Measurements from ENCODE around the gene NDUFAF2. TPM values are rescaled to one million over a fixed set of nuclear protein-coding genes. Genes with fewer than 3 reads are reported as not detected.

NDUFAF2 gene
- total and polyA plus RNA-seq, 2 experiments from 2014 or later = 31.6 to 155 TPM

- no peaks in the 10 kb centered on the region for H3K9me3 Mint-ChIP-seq
- H4K20me1 ChIP-seq (replicated peaks; ENCODE audit: insufficient read depth) = no peaks in the 10 kb centered on the region
- H2AFZ ChIP-seq = no peak overlapping the region
- H3K79me2 ChIP-seq (replicated peaks; ENCODE audit: insufficient read depth) = no peaks in the 10 kb centered on the region; the same call in 1 of the 2 replicates
- no peak overlapping the region for H3K4me3 ChIP-seq
- H3K9me2 ChIP-seq (ENCODE audit: insufficient read depth) = no peaks in the 10 kb centered on the region
- no peak overlapping the region for H3K27ac Mint-ChIP-seq
- ATAC-seq (peak; percentile 45), DNase-seq (ENCODE audit: low spot score) (peak; percentile 63)
- no peak overlapping the region for H3K4me3 Mint-ChIP-seq
- H3K27me3 Mint-ChIP-seq (ENCODE audit: insufficient read depth, low read depth, poor library complexity) = no peaks in the 10 kb centered on the region
- H3K27me3 ChIP-seq (ENCODE audit: insufficient read depth) = no peaks in the 10 kb centered on the region
- H3F3A ChIP-seq (replicated peaks; ENCODE audit: low read depth) = no peaks in the 10 kb centered on the region
- H3K4me1 ChIP-seq (ENCODE audit: insufficient read depth) = peaks cover 17% of the 10 kb centered on the region
- peaks cover 19% of the 10 kb centered on the region for H3K4me1 Mint-ChIP-seq
- no peak overlapping the region for H3K27ac ChIP-seq (ENCODE audit: low read depth)
- TF ChIP-seq CTCF (conservative IDR thresholded peaks at IDR 0.05; ENCODE audit: low read depth in 2 of 2) (peak; percentile 80 to 89), STAT1 (IDR thresholded peaks at IDR 0.05; ENCODE audit: unreplicated experiment) (no peak)
- no peaks in the 10 kb centered on the region for H3K36me3 Mint-ChIP-seq (ENCODE audit: low read depth)
- H3K36me3 ChIP-seq (ENCODE audit: insufficient read depth) = no peaks in the 10 kb centered on the region
- no peak overlapping the region for H3K4me2 ChIP-seq
These were observed 110.5 kb downstream of the NDUFAF2 start for GRCh38 chr5:61055434-61056006.

GRCh38 chr5:61059499-61059898 lies 114.5 kb downstream of the NDUFAF2 start:
- Mint-ChIP-seq H3K4me3 (no peak overlapping the region), H3K4me1 (peaks cover 9% of the 10 kb centered on the region; the same call in 2 of the 3 replicates), H3K27me3 (ENCODE audit: insufficient read depth, low read depth, poor library complexity) (no peaks in the 10 kb centered on the region), H3K27ac (no peak overlapping the region), H3K9me3 (no peaks in the 10 kb centered on the region; the same call in 2 of the 3 replicates), H3K36me3 (ENCODE audit: low read depth) (peaks cover 8% of the 10 kb centered on the region)
- Histone ChIP-seq H3K4me2 (no peak overlapping the region), H3K79me2 (replicated peaks; ENCODE audit: insufficient read depth) (no peaks in the 10 kb centered on the region; the same call in 1 of the 2 replicates), H3K27ac (ENCODE audit: low read depth) (no peak overlapping the region), H3K4me1 (ENCODE audit: insufficient read depth) (peaks cover 5% of the 10 kb centered on the region; the same call in 1 of the 2 replicates), H2AFZ (no peak overlapping the region), H3F3A (replicated peaks; ENCODE audit: low read depth) (no peaks in the 10 kb centered on the region), H3K36me3 (ENCODE audit: insufficient read depth) (no peaks in the 10 kb centered on the region), H3K4me3 (no peak overlapping the region), H3K27me3 (ENCODE audit: insufficient read depth) (no peaks in the 10 kb centered on the region), H4K20me1 (replicated peaks; ENCODE audit: insufficient read depth) (no peaks in the 10 kb centered on the region), H3K9me2 (ENCODE audit: insufficient read depth) (no peaks in the 10 kb centered on the region)
- ATAC-seq = no peak
- no peak for DNase-seq (ENCODE audit: low spot score)
- TF ChIP-seq JUNB (IDR thresholded peaks at IDR 0.05; ENCODE audit: unreplicated experiment) (no peak), POLR2AphosphoS5 (IDR thresholded peaks at IDR 0.05; ENCODE audit: low read depth) (no peak), REST (IDR thresholded peaks at IDR 0.05; ENCODE audit: unreplicated experiment) (no peak), ZNF462 (CRISPR knock-in tag; IDR thresholded peaks at IDR 0.05) (no peak), CTCF (conservative IDR thresholded peaks at IDR 0.05; ENCODE audit: low read depth in 2 of 2) (no peak), ZNF114 (CRISPR knock-in tag; IDR thresholded peaks at IDR 0.05) (no peak)

All from GM23338 (cell line).